Hepatocyte (in vitro differentiated cells): Measurements from ENCODE around the gene STON1.

Experiments
- CTCF ChIP-seq: fragments of 200-600 bp; sonication (generic); IDR thresholded peaks from 2 replicates; pipeline ENCODE4 v1.5.1; 2016; ENCODE audit warnings: antibody characterized with exemption, mild to moderate bottlenecking; ENCODE audit not compliant: poor library complexity
- EZH2 ChIP-seq: fragments of 200-600 bp; sonication (generic); IDR thresholded peaks from 2 replicates; pipeline ENCODE4 v1.6.1; 2016; ENCODE audit warnings: antibody characterized with exemption, mild to moderate bottlenecking, borderline replicate concordance
- EZH2phosphoT487 ChIP-seq: fragments of 200-600 bp; sonication (generic); IDR thresholded peaks from one replicate; pipeline ENCODE4 v1.6.1; 2018; ENCODE audit warnings: antibody characterized with exemption, mild to moderate bottlenecking, low read depth, moderate library complexity; ENCODE audit not compliant: unreplicated experiment, severe bottlenecking

GRCh38 chr2:48562281-48562680, 32.3 kb downstream of the STON1 start:
- no peak for TF ChIP-seq CTCF
- no peak for TF ChIP-seq EZH2
- no peak for TF ChIP-seq EZH2phosphoT487
